HepG2 (cell line): ENCODE results near the gene ADIPOR1. TPM values are rescaled to one million over a fixed set of nuclear protein-coding genes. Genes with fewer than 3 reads are reported as not detected.

Source experiments
- ATAC-seq: fragments of 200-7000 bp; cut with Tn5 transposase; 3 replicates; pipeline ENCODE4 v1.9.1; 2020; ENCODE audit warnings: mild to moderate bottlenecking, moderate library complexity
- BruUV-seq: library from RNA; stranded (reverse); fragments of 400-500 nt; replicated peaks from 2 replicates; lab custom pipeline; 2021; lab: Mats Ljungman, UMichigan
- CTCF ChIA-PET: fragments of 300-600 bp; formaldehyde crosslinking; extraction: SDS; loops from one replicate; lab custom pipeline; 2021; ENCODE audit warnings: low total read pairs, inconsistent platforms, low intra/inter-chr PET ratio; lab: Yijun Ruan, JAX
- POLR2A ChIA-PET: fragments of 350-600 bp; sonication (Branson Sonifier 250); formaldehyde crosslinking; loops from one replicate; lab custom pipeline; 2020; ENCODE audit warnings: antibody characterized with exemption, inconsistent platforms; lab: Yijun Ruan, JAX
- DNase-seq: peaks from one replicate; pipeline ENCODE4 v3.0.0-alpha.2; 2015; ENCODE audit warnings: low spot score
- FAIRE-seq: peaks from 3 replicates; lab custom pipeline; 2011; peaks lifted over from hg19 to GRCh38; lab: Jason Lieb, UNC
- H2AFZ ChIP-seq: one replicate; pipeline ENCODE4 v1.6.1; 2011; ENCODE audit warnings: low read length, inconsistent platforms
- H3K27ac ChIP-seq: fragments of 300-600 bp; 3 replicates; pipeline ENCODE4 v1.8.0; 2011; ENCODE audit warnings: mixed run types, mild to moderate bottlenecking, mixed read lengths, low read length, inconsistent platforms; ENCODE audit not compliant: insufficient read depth; ENCODE audit errors: extremely low read length
- H3K27me3 ChIP-seq, 2 experiments: fragments of 200-600 bp in 1 of 2; 2 replicates in 1 of 2; 3 replicates in 1 of 2; pipeline versions ENCODE4 v1.6.0 to v1.8.0; 2011; ENCODE audit warnings: low read length in 2 of 2, mild to moderate bottlenecking in 2 of 2, moderate library complexity in 2 of 2, inconsistent platforms in 1 of 2; ENCODE audit not compliant: insufficient read depth in 2 of 2, control insufficient read depth in 1 of 2
- H3K36me3 ChIP-seq, 2 experiments: fragments of 200-600 bp in 1 of 2; replicated peaks in 1 of 2; 2 replicates in 1 of 2; 3 replicates in 1 of 2; pipeline versions ENCODE4 v1.5.1 to v1.8.0; 2011; ENCODE audit warnings: low read length in 2 of 2, inconsistent platforms in 1 of 2; ENCODE audit not compliant: insufficient read depth in 2 of 2, control insufficient read depth in 1 of 2
- H3K4me1 ChIP-seq: 2 replicates; pipeline ENCODE4 v1.5.1; 2012; ENCODE audit warnings: low read length, inconsistent platforms; ENCODE audit not compliant: insufficient read depth
- H3K4me2 ChIP-seq: 2 replicates; pipeline ENCODE4 v1.6.0; 2011; ENCODE audit warnings: low read depth, low read length, inconsistent platforms
- H3K4me3 ChIP-seq, 3 experiments: fragments of 200-600 bp in 1 of 3; sonication (generic), shearing (Covaris generic) in 1 of 3; replicated peaks in 1 of 3; 2 replicates each; pipeline ENCODE4 v1.5.1; 2011 to 2016; ENCODE audit warnings: low read length in 3 of 3, inconsistent platforms in 2 of 3, low read depth in 2 of 3, mild to moderate bottlenecking in 2 of 3, control low read depth in 1 of 3, mixed read lengths in 1 of 3; ENCODE audit not compliant: insufficient read depth in 1 of 3
- H3K79me2 ChIP-seq: one replicate; pipeline ENCODE4 v1.6.1; 2011; ENCODE audit warnings: low read length, inconsistent platforms; ENCODE audit not compliant: insufficient read depth
- H3K9ac ChIP-seq: 2 replicates; pipeline ENCODE4 v1.6.0; 2011; ENCODE audit warnings: mild to moderate bottlenecking, low read depth, low read length, inconsistent platforms; ENCODE audit not compliant: insufficient read depth
- H3K9me3 ChIP-seq: 2 replicates; pipeline ENCODE4 v1.5.1; 2012; ENCODE audit warnings: mild to moderate bottlenecking, low read length
- H4K20me1 ChIP-seq: 2 replicates; pipeline ENCODE4 v1.6.0; 2011; ENCODE audit warnings: inconsistent platforms, mild to moderate bottlenecking, low read length, moderate library complexity; ENCODE audit not compliant: insufficient read depth
- ATM ChIP-seq: fragments of 450-650 bp; IDR thresholded peaks from 2 replicates; pipeline ENCODE4 v1.7.1; 2017; ENCODE audit warnings: mild to moderate bottlenecking, borderline replicate concordance
- ELF1 ChIP-seq: sonication (generic); formaldehyde crosslinking; IDR thresholded peaks from 2 replicates; pipeline ENCODE4 v1.4.0; 2020; ENCODE audit warnings: missing genetic modification reagents
- ERF ChIP-seq: IDR thresholded peaks from 2 replicates; pipeline ENCODE4 v1.6.1; 2018; ENCODE audit warnings: missing biosample characterization, missing genetic modification reagents
- GATAD2A ChIP-seq: IDR thresholded peaks from 2 replicates; pipeline ENCODE4 v1.6.1; 2016
- KAT8 ChIP-seq: IDR thresholded peaks from 2 replicates; pipeline ENCODE4 v1.6.1; 2016; ENCODE audit warnings: missing genetic modification reagents, missing compliant biosample characterization
- MAFF ChIP-seq: IDR thresholded peaks from 2 replicates; pipeline ENCODE4 v1.6.1; 2011; ENCODE audit warnings: low read depth, low read length, improper control_type of control experiment
- MAFK ChIP-seq, 2 experiments: IDR thresholded peaks in 1 of 2; conservative IDR thresholded peaks in 1 of 2; 2 replicates each; pipeline ENCODE4 v1.6.1; 2011; ENCODE audit warnings: improper control_type of control experiment in 2 of 2, low read length in 2 of 2
- MED1 ChIP-seq: sonication (generic); formaldehyde crosslinking; IDR thresholded peaks from 2 replicates; pipeline ENCODE4 v1.4.0; 2020; ENCODE audit warnings: missing genetic modification reagents
- MEIS1 ChIP-seq: sonication (generic); formaldehyde crosslinking; IDR thresholded peaks from 2 replicates; pipeline ENCODE4 v1.9.0; 2021; ENCODE audit warnings: mild to moderate bottlenecking, missing genetic modification reagents, moderate library complexity, borderline replicate concordance
- POLR2AphosphoS5 ChIP-seq: IDR thresholded peaks from 2 replicates; pipeline ENCODE4 v1.6.1; 2012; ENCODE audit warnings: low read depth, low read length
- RXRB ChIP-seq: IDR thresholded peaks from 2 replicates; pipeline ENCODE4 v1.6.1; 2016; ENCODE audit warnings: borderline replicate concordance, missing genetic modification reagents, missing compliant biosample characterization
- SAP130 ChIP-seq: IDR thresholded peaks from 2 replicates; pipeline ENCODE4 v1.6.1; 2016; ENCODE audit warnings: low read depth
- STAG1 ChIP-seq: sonication (generic); formaldehyde crosslinking; IDR thresholded peaks from 2 replicates; pipeline ENCODE4 v1.4.0; 2020; ENCODE audit warnings: missing genetic modification reagents
- ZNF256 ChIP-seq: sonication (generic); formaldehyde crosslinking; conservative IDR thresholded peaks from 2 replicates; pipeline ENCODE4 v1.4.0; 2020; ENCODE audit warnings: missing genetic modification reagents
- ZNF44 ChIP-seq: sonication (generic); formaldehyde crosslinking; IDR thresholded peaks from 2 replicates; pipeline ENCODE4 v1.5.1; 2020; ENCODE audit warnings: mild to moderate bottlenecking, missing genetic modification reagents
- ZSCAN25 ChIP-seq: sonication (generic); formaldehyde crosslinking; IDR thresholded peaks from 2 replicates; pipeline ENCODE4 v1.8.0; 2022; ENCODE audit warnings: mild to moderate bottlenecking, missing genetic modification reagents
- WGBS: methylation state at CpG from one replicate; pipeline ENCODE4 v1.1.6; 2017; ENCODE audit warnings: low lambda C conversion rate; 5-methylcytosine and 5-hydroxymethylcytosine counted together
- in situ Hi-C: cut with HindIII; loops from 2 replicates; pipeline ENCODE4 v1.10.0; 2017; ENCODE audit warnings: low pct_unique_long_range_greater_than_20kb; ENCODE audit not compliant: extremely low pct_ligation_motif_present
- intact Hi-C: fragments of 100-400 bp; cut with micrococcal nuclease; formaldehyde crosslinking; loops from one replicate; pipeline ENCODE4 v1.10.0; 2022; ENCODE audit not compliant: unreplicated experiment
- polyA plus RNA-seq, 8 experiments: library from polyadenylated mRNA; depleted of rRNA in 3 of 8; stranded (reverse) in 7 of 8; unstranded in 1 of 8; fragments of >200 nt; fragmentation: Illumina TruSeq in 4 of 8; extraction: Trizol in 4 of 8; gene quantifications; 2 replicates each; pipeline versions ENCODE4 v1.2.1 to v1.2.3, GENCODE V29; 2011 to 2016; ENCODE audit warnings: low read depth in 4 of 8, missing spikeins in 1 of 8, mixed read lengths in 1 of 8; ENCODE audit not compliant: insufficient read depth in 1 of 8
- total RNA-seq, 5 experiments: library from RNA; depleted of rRNA; stranded (reverse); fragments of >200 nt; fragmentation: Illumina TruSeq; extraction: Trizol; gene quantifications; 2 replicates each; pipeline ENCODE4 v1.2.3, GENCODE V29; 2016; ENCODE audit warnings: low read depth in 1 of 5
- TF ChIP-seq, protein P1 (sequence below): sonication (generic); formaldehyde crosslinking; IDR thresholded peaks from 2 replicates; pipeline ENCODE4 v1.5.0; 2020; ENCODE audit warnings: mild to moderate bottlenecking, missing genetic modification reagents, moderate library complexity
- TF ChIP-seq, protein P2 (sequence below): sonication (generic); formaldehyde crosslinking; IDR thresholded peaks from 2 replicates; pipeline ENCODE4 v1.5.0; 2020; ENCODE audit warnings: missing genetic modification reagents

ADIPOR1 gene
- total and polyA plus RNA-seq, 2 of the 13 experiments (the other 11 are each of a cell fraction or from before 2014, with no cell fraction given): 60.0 to 141 TPM

DNA sequence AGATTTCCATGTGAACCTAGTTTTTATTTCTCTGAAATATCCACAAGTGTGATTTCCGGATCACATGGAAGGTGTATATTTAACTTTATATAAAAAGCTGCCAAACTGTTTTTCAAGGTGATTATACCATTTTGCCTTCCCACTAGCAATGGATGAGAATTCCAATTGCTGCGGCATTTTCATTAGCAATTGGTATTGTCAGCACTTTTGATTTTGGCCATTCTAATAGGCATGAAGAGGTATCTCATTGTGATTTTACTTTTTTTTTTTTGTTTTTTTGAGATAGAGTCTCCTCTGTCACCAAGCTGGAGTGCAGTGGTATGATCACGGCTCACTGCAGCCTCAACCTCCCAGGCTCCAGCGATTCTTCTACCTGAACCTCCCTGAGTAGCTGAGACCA is 13.9 kb upstream of the ADIPOR1 start:
- Histone ChIP-seq H3K27me3 (peaks cover 0 to 17% of the 10 kb centered on the region in 2 experiments; a peak in 2 of 5 replicates), H4K20me1 (no peaks in the 10 kb centered on the region), H3K36me3 (no peaks in the 10 kb centered on the region), H3K4me2 (no peak overlapping the region), H3K4me1 (peaks cover 15% of the 10 kb centered on the region), H3K9ac (no peak overlapping the region), H3K9me3 (no peaks in the 10 kb centered on the region), H3K4me3 (no peak overlapping the region), H3K27ac (no peak overlapping the region), H2AFZ (no peak overlapping the region), H3K79me2 (no peaks in the 10 kb centered on the region)
- ChIA-PET CTCF (no interaction called here), POLR2A (no interaction called here)
- intact Hi-C loops (no loop called here), in situ Hi-C loops (no loop called here)
- no peak for ATAC-seq
- TF ChIP-seq MAFF: peak; percentile 50
- TF ChIP-seq POLR2AphosphoS5: no peak
- no peak for TF ChIP-seq MEIS1 (CRISPR knock-in tag)
- TF ChIP-seq MAFK (conservative IDR thresholded peaks at IDR 0.05 in 1 of 2, IDR thresholded peaks at IDR 0.05 in 1 of 2; ENCODE audit: low read length in 2 of 2): peak; percentile 23 to 72; a peak in 2 of 4 replicates
- no peak for TF ChIP-seq ATM
- TF ChIP-seq RXRB: no peak
- no peak for DNase-seq
- 41% methylated on average over 4 of the region's 4 CpGs for WGBS
- no peak for FAIRE-seq
- BruUV-seq: no TSS peak

DNA sequence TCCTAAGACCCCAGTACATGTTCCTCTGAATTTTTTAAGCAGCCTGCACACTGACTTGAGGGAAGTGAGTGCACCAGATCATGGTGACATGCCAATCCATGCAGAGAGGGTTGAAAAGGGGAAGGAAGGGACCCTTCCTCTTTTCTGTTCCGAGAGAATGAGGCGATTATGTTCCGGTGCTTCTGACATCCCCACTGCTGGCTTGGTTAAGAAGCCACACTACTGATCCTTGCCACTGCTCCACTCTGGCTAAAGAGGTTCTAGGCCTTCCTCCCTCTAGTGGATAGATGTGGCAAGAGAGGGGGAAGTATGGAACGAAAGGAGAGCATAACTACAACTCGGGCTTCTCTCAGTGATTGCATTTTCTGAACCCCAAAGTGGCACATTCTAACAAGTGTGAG is 10.8 kb upstream of the ADIPOR1 start:
- peak overlapping the region; percentile 87 for H2AFZ ChIP-seq
- TF ChIP-seq MED1 (CRISPR knock-in tag): 0 out of 2 replicates have a peak, but pooled peaks have one; percentile 20
- TF ChIP-seq SAP130: peak; percentile 72
- TF ChIP-seq ZNF256 (CRISPR knock-in tag): no peak
- no peak for TF ChIP-seq ERF
- TF ChIP-seq STAG1 (CRISPR knock-in tag): peak; percentile 59
- 0 out of 2 replicates have a peak, but pooled peaks have one; percentile 22 for TF ChIP-seq ZSCAN25 (CRISPR knock-in tag)
- TF ChIP-seq, protein P1, sequence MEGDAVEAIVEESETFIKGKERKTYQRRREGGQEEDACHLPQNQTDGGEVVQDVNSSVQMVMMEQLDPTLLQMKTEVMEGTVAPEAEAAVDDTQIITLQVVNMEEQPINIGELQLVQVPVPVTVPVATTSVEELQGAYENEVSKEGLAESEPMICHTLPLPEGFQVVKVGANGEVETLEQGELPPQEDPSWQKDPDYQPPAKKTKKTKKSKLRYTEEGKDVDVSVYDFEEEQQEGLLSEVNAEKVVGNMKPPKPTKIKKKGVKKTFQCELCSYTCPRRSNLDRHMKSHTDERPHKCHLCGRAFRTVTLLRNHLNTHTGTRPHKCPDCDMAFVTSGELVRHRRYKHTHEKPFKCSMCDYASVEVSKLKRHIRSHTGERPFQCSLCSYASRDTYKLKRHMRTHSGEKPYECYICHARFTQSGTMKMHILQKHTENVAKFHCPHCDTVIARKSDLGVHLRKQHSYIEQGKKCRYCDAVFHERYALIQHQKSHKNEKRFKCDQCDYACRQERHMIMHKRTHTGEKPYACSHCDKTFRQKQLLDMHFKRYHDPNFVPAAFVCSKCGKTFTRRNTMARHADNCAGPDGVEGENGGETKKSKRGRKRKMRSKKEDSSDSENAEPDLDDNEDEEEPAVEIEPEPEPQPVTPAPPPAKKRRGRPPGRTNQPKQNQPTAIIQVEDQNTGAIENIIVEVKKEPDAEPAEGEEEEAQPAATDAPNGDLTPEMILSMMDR: peak; percentile 83
- peak; percentile 14; the same call in 1 of the 2 replicates for TF ChIP-seq GATAD2A
- no peak for TF ChIP-seq ELF1
- TF ChIP-seq, protein P2, sequence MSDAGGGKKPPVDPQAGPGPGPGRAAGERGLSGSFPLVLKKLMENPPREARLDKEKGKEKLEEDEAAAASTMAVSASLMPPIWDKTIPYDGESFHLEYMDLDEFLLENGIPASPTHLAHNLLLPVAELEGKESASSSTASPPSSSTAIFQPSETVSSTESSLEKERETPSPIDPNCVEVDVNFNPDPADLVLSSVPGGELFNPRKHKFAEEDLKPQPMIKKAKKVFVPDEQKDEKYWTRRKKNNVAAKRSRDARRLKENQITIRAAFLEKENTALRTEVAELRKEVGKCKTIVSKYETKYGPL (CRISPR knock-in tag): no peak
- TF ChIP-seq ZNF44 (CRISPR knock-in tag): 0 out of 2 replicates have a peak, but pooled peaks have one; percentile 40
- 0 out of 2 replicates have a peak, but pooled peaks have one; percentile 30 for TF ChIP-seq KAT8

More for the DNA sequence above, 10.8 kb upstream of the ADIPOR1 start:
- peaks cover 25% of the 10 kb centered on the region for H3K4me1 ChIP-seq
- no peaks in the 10 kb centered on the region for H4K20me1 ChIP-seq
- no peaks in the 10 kb centered on the region for H3K9me3 ChIP-seq
- peak overlapping the region; percentile 4 to 78 (median 65); a peak in 3 of 6 replicates for H3K4me3 ChIP-seq
- no TSS peak for BruUV-seq
- POLR2A ChIA-PET: interaction anchor here (1.6 to 1.9 kb wide), 3 partner anchors 38 to 107 kb away, joined by 4 to 11 read pairs (median 4); partner anchors contain the start of genes KLHL12 and TMEM183A
- FAIRE-seq: peak; percentile 96
- ATAC-seq: peak; percentile 89
- 0 out of 5 replicates have a peak, but pooled peaks cover 0 to 1% of the 10 kb centered on the region in 2 experiments for H3K36me3 ChIP-seq
- CTCF ChIA-PET: interaction anchor here (1.4 kb wide), 1 partner anchor 42 kb away, joined by 7 read pairs; the partner anchor contains the start of gene KLHL12
- intact Hi-C loops (loop anchor here (2.0 kb wide), 1 partner anchor 42 kb away; the partner anchor contains the start of gene KLHL12), in situ Hi-C loops (no loop called here)
- H3K9ac ChIP-seq: peak overlapping the region; percentile 57
- 0 out of 5 replicates have a peak, but pooled peaks cover 0 to 6% of the 10 kb centered on the region in 2 experiments for H3K27me3 ChIP-seq
- peak; percentile 78 for DNase-seq
- WGBS: 0% methylated on average over 5 of the region's 5 CpGs
- peak overlapping the region; percentile 96 for H3K4me2 ChIP-seq
- H3K27ac ChIP-seq: no peak overlapping the region
- no peaks in the 10 kb centered on the region for H3K79me2 ChIP-seq
